H9 (cell line): Measurements from ENCODE around the gene GPC6. TPM values are rescaled to one million over a fixed set of nuclear protein-coding genes. Genes with fewer than 3 reads are reported as not detected.

Experiments
- DNase-seq: peaks from one replicate; pipeline ENCODE4 v3.0.0-alpha.2; 2017
- H2AFZ ChIP-seq: one replicate; pipeline ENCODE4 v1.6.1; 2013; ENCODE audit warnings: mild to moderate bottlenecking, low read length, control low read depth, moderate library complexity
- H2AK5ac ChIP-seq: 2 replicates; pipeline ENCODE4 v1.6.1; 2013; ENCODE audit warnings: low read length, control low read depth, mixed read lengths; ENCODE audit not compliant: insufficient read length
- H2BK120ac ChIP-seq: one replicate; pipeline ENCODE4 v1.6.1; 2013; ENCODE audit warnings: low read depth, mild to moderate bottlenecking, low read length, control low read depth, inconsistent platforms; ENCODE audit not compliant: poor library complexity, severe bottlenecking
- H2BK12ac ChIP-seq: 2 replicates; pipeline ENCODE4 v1.6.1; 2013; ENCODE audit warnings: low read length, control low read depth, mixed read lengths, low read depth; ENCODE audit not compliant: insufficient read length
- H2BK15ac ChIP-seq: 2 replicates; pipeline ENCODE4 v1.6.1; 2013; ENCODE audit warnings: low read depth, low read length, control low read depth
- H2BK20ac ChIP-seq: one replicate; pipeline ENCODE4 v1.6.1; 2013; ENCODE audit warnings: low read depth, mild to moderate bottlenecking, low read length, control low read depth, inconsistent platforms; ENCODE audit not compliant: poor library complexity, severe bottlenecking
- H2BK5ac ChIP-seq: 2 replicates; pipeline ENCODE4 v1.6.1; 2013; ENCODE audit warnings: low read length, control low read depth, mixed read lengths; ENCODE audit not compliant: insufficient read length
- H3K14ac ChIP-seq: 2 replicates; pipeline ENCODE4 v1.6.1; 2013; ENCODE audit warnings: low read length, control low read depth; ENCODE audit not compliant: insufficient read depth
- H3K18ac ChIP-seq: 2 replicates; pipeline ENCODE4 v1.6.1; 2013; ENCODE audit warnings: low read depth, mild to moderate bottlenecking, mixed read lengths, low read length, control low read depth; ENCODE audit not compliant: insufficient read length
- H3K23ac ChIP-seq: 2 replicates; pipeline ENCODE4 v1.6.1; 2013; ENCODE audit warnings: low read length, control low read depth, mixed read lengths, low read depth; ENCODE audit not compliant: insufficient read length
- H3K23me2 ChIP-seq: 2 replicates; pipeline ENCODE4 v1.6.1; 2013; ENCODE audit warnings: low read depth, mild to moderate bottlenecking, mixed read lengths, low read length, control low read depth; ENCODE audit not compliant: insufficient read length, poor library complexity, severe bottlenecking
- H3K27ac ChIP-seq: 2 replicates; pipeline ENCODE4 v1.5.1; 2013; ENCODE audit warnings: low read length, control low read depth, mixed read lengths, low read depth; ENCODE audit not compliant: insufficient read length
- H3K27me3 ChIP-seq: 2 replicates; pipeline ENCODE4 v1.6.1; 2013; ENCODE audit warnings: low read length, control low read depth, inconsistent platforms; ENCODE audit not compliant: insufficient read depth
- H3K4ac ChIP-seq: 2 replicates; pipeline ENCODE4 v1.6.1; 2013; ENCODE audit warnings: low read depth, mild to moderate bottlenecking, control low read depth, inconsistent platforms, low read length, moderate library complexity
- H3K4me1 ChIP-seq: 2 replicates; pipeline ENCODE4 v1.6.1; 2013; ENCODE audit warnings: low read length, control low read depth, inconsistent platforms; ENCODE audit not compliant: insufficient read depth
- H3K4me2 ChIP-seq: 2 replicates; pipeline ENCODE4 v1.6.1; 2013; ENCODE audit warnings: low read length, control low read depth, mixed read lengths; ENCODE audit not compliant: insufficient read length, insufficient read depth
- H3K56ac ChIP-seq: 2 replicates; pipeline ENCODE4 v1.6.1; 2013; ENCODE audit warnings: low read depth, mild to moderate bottlenecking, mixed read lengths, low read length, control low read depth; ENCODE audit not compliant: insufficient read length
- H3K79me1 ChIP-seq: 2 replicates; pipeline ENCODE4 v1.6.1; 2013; ENCODE audit warnings: low read depth, mild to moderate bottlenecking, moderate library complexity, low read length, control low read depth, inconsistent platforms; ENCODE audit not compliant: insufficient read depth, poor library complexity, severe bottlenecking
- H3K79me2 ChIP-seq: 2 replicates; pipeline ENCODE4 v1.6.1; 2013; ENCODE audit warnings: low read length, control low read depth, inconsistent platforms; ENCODE audit not compliant: insufficient read depth
- H3K9ac ChIP-seq: 2 replicates; pipeline ENCODE4 v1.6.1; 2013; ENCODE audit warnings: low read length, control low read depth, mixed read lengths; ENCODE audit not compliant: insufficient read length; ENCODE audit errors: extremely low read depth
- H3K9me3 ChIP-seq: one replicate; pipeline ENCODE4 v1.6.1; 2013; ENCODE audit warnings: low read depth, low read length, inconsistent platforms; ENCODE audit not compliant: control insufficient read depth
- H3T11ph ChIP-seq: one replicate; pipeline ENCODE4 v1.6.1; 2013; ENCODE audit warnings: mild to moderate bottlenecking, low read length, control low read depth, inconsistent platforms
- H4K20me1 ChIP-seq: one replicate; pipeline ENCODE4 v1.6.1; 2013; ENCODE audit not compliant: control insufficient read depth, insufficient read length, insufficient read depth
- H4K5ac ChIP-seq: 2 replicates; pipeline ENCODE4 v1.6.1; 2013; ENCODE audit warnings: low read depth, mild to moderate bottlenecking, mixed read lengths, low read length, control low read depth; ENCODE audit not compliant: insufficient read length
- H4K8ac ChIP-seq: replicated peaks from 2 replicates; pipeline ENCODE4 v1.6.1; 2013; ENCODE audit warnings: low read length, control low read depth, mixed read lengths, low read depth; ENCODE audit not compliant: insufficient read length
- H4K91ac ChIP-seq: 2 replicates; pipeline ENCODE4 v1.6.1; 2013; ENCODE audit warnings: low read depth, mild to moderate bottlenecking, moderate library complexity, mixed read lengths, low read length, control low read depth; ENCODE audit not compliant: insufficient read length
- H3K27ac Mint-ChIP-seq, 3 experiments: 2 replicates in 2 of 3; 3 replicates in 1 of 3; pipeline ENCODE4 v1.8.0; 2020 to 2021; ENCODE audit warnings: mixed read lengths in 3 of 3, mild to moderate bottlenecking in 1 of 3, moderate library complexity in 1 of 3
- H3K27me3 Mint-ChIP-seq: 2 replicates; pipeline ENCODE4 v1.8.0; 2021; ENCODE audit warnings: low read depth, mild to moderate bottlenecking, moderate library complexity, mixed read lengths
- H3K36me3 Mint-ChIP-seq, 3 experiments: 2 replicates in 2 of 3; 3 replicates in 1 of 3; pipeline ENCODE4 v1.8.0; 2020 to 2021; ENCODE audit warnings: low read depth in 3 of 3, mixed read lengths in 3 of 3; ENCODE audit not compliant: insufficient read depth in 1 of 3
- H3K4me1 Mint-ChIP-seq, 2 experiments: 2 replicates each; pipeline ENCODE4 v1.8.0; 2020; ENCODE audit warnings: mixed read lengths in 2 of 2
- H3K4me3 Mint-ChIP-seq, 2 experiments: 2 replicates in 1 of 2; 3 replicates in 1 of 2; pipeline ENCODE4 v1.8.0; 2020 to 2021; ENCODE audit warnings: mild to moderate bottlenecking in 2 of 2, mixed read lengths in 2 of 2, moderate library complexity in 1 of 2
- H3K9me3 Mint-ChIP-seq, 2 experiments: 2 replicates in 1 of 2; 3 replicates in 1 of 2; pipeline ENCODE4 v1.8.0; 2020; ENCODE audit warnings: mild to moderate bottlenecking in 2 of 2, mixed read lengths in 2 of 2, moderate library complexity in 1 of 2
- WGBS: extraction: QIAGEN DNeasy Blood & Tissue Kit; methylation state at CpG from one replicate; pipeline ENCODE4 v1.1.7; 2013; ENCODE audit warnings: missing lambda C conversion rate, low lambda C conversion rate, mixed read lengths; ENCODE audit not compliant: insufficient read length; ENCODE audit errors: extremely low coverage; 5-methylcytosine and 5-hydroxymethylcytosine counted together
- total RNA-seq: library from RNA; stranded (reverse); gene quantifications from 2 replicates; pipeline ENCODE4 v1.2.1, GENCODE V29; 2021
- TF ChIP-seq, protein P1 (sequence below): fragments of 200-600 bp; sonication (generic); conservative IDR thresholded peaks from 3 replicates; pipeline ENCODE4 v1.8.0; 2021; ENCODE audit warnings: antibody characterized with exemption, mild to moderate bottlenecking

Gene GPC6
- total RNA-seq, 1 experiment from 2014 or later: 15.6 TPM

DNA sequence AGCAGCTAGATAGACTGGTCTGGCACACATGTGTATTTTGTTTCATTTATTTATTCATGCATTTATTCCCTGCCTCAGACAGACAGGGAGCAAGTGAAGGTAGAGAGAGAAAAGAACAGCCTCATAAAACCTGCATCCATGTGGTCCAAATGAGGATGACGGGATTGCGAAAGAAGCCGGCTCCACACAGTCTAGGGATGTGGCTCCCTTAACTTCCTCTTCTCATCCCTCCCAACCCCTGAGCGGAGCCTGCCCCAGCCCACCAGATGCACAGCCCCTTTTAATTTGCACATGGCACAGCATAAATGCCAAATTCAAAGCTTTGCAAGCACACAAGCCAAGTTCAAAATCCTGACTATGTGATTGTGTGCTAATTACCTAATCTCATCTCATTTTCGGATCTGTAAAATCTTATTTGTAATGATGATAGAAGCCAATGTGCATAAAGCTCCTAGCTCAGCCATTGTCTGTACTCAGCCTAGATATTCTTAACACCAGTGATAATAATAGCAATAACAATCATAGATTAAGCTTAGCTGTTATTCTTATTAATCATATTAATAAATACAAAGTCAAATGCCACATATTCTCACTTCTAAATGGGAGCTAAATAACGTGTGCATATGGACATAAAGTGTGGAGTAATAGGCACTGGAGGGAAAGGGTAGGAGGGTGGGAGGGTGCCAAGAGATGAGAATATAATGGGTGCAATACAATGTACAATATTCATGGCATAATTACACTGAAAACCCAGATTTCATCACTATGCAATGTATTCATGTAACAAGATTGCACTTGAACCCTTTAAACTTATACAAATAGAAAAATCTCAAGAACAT, 1096.5 kb downstream of the GPC6 start:
- Histone ChIP-seq H3K79me1 (no peaks in the 10 kb centered on the region), H4K20me1 (no peaks in the 10 kb centered on the region), H2BK20ac (no peak overlapping the region), H3K23me2 (no peaks in the 10 kb centered on the region), H3K23ac (no peak overlapping the region), H3K4me2 (no peak overlapping the region), H3K18ac (no peak overlapping the region), H3K14ac (no peak overlapping the region), H3K4me1 (peaks cover 4% of the 10 kb centered on the region; the same call in 1 of the 2 replicates), H3K56ac (no peak overlapping the region), H3K9ac (no peak overlapping the region), H2BK15ac (no peak overlapping the region), H3K27ac (no peak overlapping the region), H2AK5ac (no peak overlapping the region), H3T11ph (no peak overlapping the region), H3K27me3 (no peaks in the 10 kb centered on the region), H3K9me3 (no peaks in the 10 kb centered on the region), H2BK12ac (no peak overlapping the region), H3K4ac (no peak overlapping the region), H2AFZ (no peak overlapping the region), H2BK5ac (no peak overlapping the region), H2BK120ac (no peak overlapping the region), H4K91ac (no peak overlapping the region), H3K79me2 (no peaks in the 10 kb centered on the region), H4K8ac (no peak overlapping the region), H4K5ac (no peak overlapping the region)
- TF ChIP-seq, protein P1, sequence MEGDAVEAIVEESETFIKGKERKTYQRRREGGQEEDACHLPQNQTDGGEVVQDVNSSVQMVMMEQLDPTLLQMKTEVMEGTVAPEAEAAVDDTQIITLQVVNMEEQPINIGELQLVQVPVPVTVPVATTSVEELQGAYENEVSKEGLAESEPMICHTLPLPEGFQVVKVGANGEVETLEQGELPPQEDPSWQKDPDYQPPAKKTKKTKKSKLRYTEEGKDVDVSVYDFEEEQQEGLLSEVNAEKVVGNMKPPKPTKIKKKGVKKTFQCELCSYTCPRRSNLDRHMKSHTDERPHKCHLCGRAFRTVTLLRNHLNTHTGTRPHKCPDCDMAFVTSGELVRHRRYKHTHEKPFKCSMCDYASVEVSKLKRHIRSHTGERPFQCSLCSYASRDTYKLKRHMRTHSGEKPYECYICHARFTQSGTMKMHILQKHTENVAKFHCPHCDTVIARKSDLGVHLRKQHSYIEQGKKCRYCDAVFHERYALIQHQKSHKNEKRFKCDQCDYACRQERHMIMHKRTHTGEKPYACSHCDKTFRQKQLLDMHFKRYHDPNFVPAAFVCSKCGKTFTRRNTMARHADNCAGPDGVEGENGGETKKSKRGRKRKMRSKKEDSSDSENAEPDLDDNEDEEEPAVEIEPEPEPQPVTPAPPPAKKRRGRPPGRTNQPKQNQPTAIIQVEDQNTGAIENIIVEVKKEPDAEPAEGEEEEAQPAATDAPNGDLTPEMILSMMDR: no peak
- WGBS: no CpG with 5 or more reads among the region's 6 CpGs
- Mint-ChIP-seq H3K27ac (no peak overlapping the region), H3K9me3 (no peaks in the 10 kb centered on the region), H3K4me3 (no peak overlapping the region), H3K4me1 (peaks cover 5 to 9% of the 10 kb centered on the region in 2 experiments), H3K27me3 (no peaks in the 10 kb centered on the region; the same call in none of the 2 replicates), H3K36me3 (no peaks in the 10 kb centered on the region)
- DNase-seq: no peak
